GM23338 (cell line): Measurements from ENCODE around the gene MSL3. TPM values are rescaled to one million over a fixed set of nuclear protein-coding genes. Genes with fewer than 3 reads are reported as not detected.

Experiments
- ATAC-seq: fragments of 200-7000 bp; cut with Tn5 transposase; 3 replicates; pipeline ENCODE4 v1.9.1; 2020
- DNase-seq: peaks from one replicate; pipeline ENCODE4 v3.0.0-alpha.2; 2015; ENCODE audit warnings: low spot score
- H2AFZ ChIP-seq: fragments of 200-600 bp; sonication (generic); 2 replicates; pipeline ENCODE4 v1.8.0; 2016; ENCODE audit warnings: antibody characterized with exemption, mild to moderate bottlenecking, moderate library complexity
- H3F3A ChIP-seq: fragments of 200-600 bp; sonication (generic); replicated peaks from 2 replicates; pipeline ENCODE4 v1.8.0; 2017; ENCODE audit warnings: antibody characterized with exemption, mixed run types, low read depth
- H3K27ac ChIP-seq: fragments of 200-600 bp; sonication (generic); 2 replicates; pipeline ENCODE4 v1.6.1; 2016; ENCODE audit warnings: low read depth
- H3K27me3 ChIP-seq: fragments of 200-600 bp; sonication (generic); 2 replicates; pipeline ENCODE4 v1.8.0; 2016; ENCODE audit warnings: mild to moderate bottlenecking, mixed run types, moderate library complexity; ENCODE audit not compliant: insufficient read depth
- H3K36me3 ChIP-seq: fragments of 200-600 bp; sonication (generic); 2 replicates; pipeline ENCODE4 v1.8.0; 2016; ENCODE audit warnings: mild to moderate bottlenecking; ENCODE audit not compliant: insufficient read depth
- H3K4me1 ChIP-seq: fragments of 200-600 bp; sonication (generic); 2 replicates; pipeline ENCODE4 v1.8.0; 2016; ENCODE audit warnings: mild to moderate bottlenecking, moderate library complexity; ENCODE audit not compliant: insufficient read depth
- H3K4me2 ChIP-seq: fragments of 200-600 bp; sonication (generic); 2 replicates; pipeline ENCODE4 v1.7.1; 2017; ENCODE audit warnings: mixed run types
- H3K4me3 ChIP-seq: fragments of 200-600 bp; sonication (generic); 2 replicates; pipeline ENCODE4 v1.6.1; 2016; ENCODE audit warnings: mixed run types
- H3K79me2 ChIP-seq: fragments of 200-600 bp; sonication (generic); replicated peaks from 2 replicates; pipeline ENCODE4 v1.8.0; 2017; ENCODE audit warnings: mild to moderate bottlenecking; ENCODE audit not compliant: insufficient read depth
- H3K9me2 ChIP-seq: fragments of 200-600 bp; sonication (generic); 2 replicates; pipeline ENCODE4 v1.8.0; 2017; ENCODE audit not compliant: insufficient read depth
- H4K20me1 ChIP-seq: fragments of 200-600 bp; sonication (generic); replicated peaks from 2 replicates; pipeline ENCODE4 v1.8.0; 2017; ENCODE audit warnings: mild to moderate bottlenecking; ENCODE audit not compliant: insufficient read depth
- H3K27ac Mint-ChIP-seq: 2 replicates; pipeline ENCODE4 v1.8.0; 2020; ENCODE audit warnings: inconsistent platforms, mild to moderate bottlenecking, moderate library complexity, mixed read lengths
- H3K27me3 Mint-ChIP-seq: 3 replicates; pipeline ENCODE4 v1.8.0; 2022; ENCODE audit warnings: low read depth, mild to moderate bottlenecking, moderate library complexity, mixed read lengths, inconsistent platforms; ENCODE audit not compliant: insufficient read depth, poor library complexity
- H3K36me3 Mint-ChIP-seq: 3 replicates; pipeline ENCODE4 v1.8.0; 2021; ENCODE audit warnings: low read depth, mild to moderate bottlenecking, inconsistent platforms, moderate library complexity, mixed read lengths
- H3K4me1 Mint-ChIP-seq: 3 replicates; pipeline ENCODE4 v1.8.0; 2020; ENCODE audit warnings: mild to moderate bottlenecking, inconsistent platforms, mixed read lengths
- H3K4me3 Mint-ChIP-seq: 3 replicates; pipeline ENCODE4 v1.8.0; 2021; ENCODE audit warnings: moderate library complexity, mild to moderate bottlenecking, inconsistent platforms, mixed read lengths
- H3K9me3 Mint-ChIP-seq: 3 replicates; pipeline ENCODE4 v1.8.0; 2020; ENCODE audit warnings: moderate library complexity, mild to moderate bottlenecking, inconsistent platforms, mixed read lengths
- JUNB ChIP-seq: IDR thresholded peaks from one replicate; pipeline ENCODE4 v1.6.1; 2016; ENCODE audit warnings: antibody characterized with exemption; ENCODE audit not compliant: unreplicated experiment
- STAT1 ChIP-seq: IDR thresholded peaks from one replicate; pipeline ENCODE4 v1.6.1; 2016; ENCODE audit warnings: antibody characterized with exemption; ENCODE audit not compliant: unreplicated experiment
- ZNF114 ChIP-seq: fragments of 250-450 bp; sonication (Bioruptor Pico); IDR thresholded peaks from 2 replicates; pipeline ENCODE4 v1.5.0; 2020; ENCODE audit warnings: mild to moderate bottlenecking, moderate library complexity
- polyA plus RNA-seq: library from polyadenylated mRNA; unstranded; fragments of >200 nt; fragmentation: Nextera tagmentation; extraction: Ambion mirVana; gene quantifications from 2 replicates; pipeline ENCODE4 v1.2.1, GENCODE V29; 2016
- total RNA-seq: library from RNA; depleted of rRNA; stranded (reverse); fragments of >200 nt; shearing (Covaris generic); gene quantifications from 2 replicates; pipeline ENCODE4 v1.2.3, GENCODE V29; 2014
- TF ChIP-seq, protein P1 (sequence below): fragments of 250-450 bp; sonication (Bioruptor Pico); IDR thresholded peaks from 2 replicates; pipeline ENCODE4 v1.5.0; 2020; ENCODE audit warnings: mild to moderate bottlenecking, moderate library complexity
- TF ChIP-seq, protein P2 (sequence below): IDR thresholded peaks from 2 replicates; pipeline ENCODE4 v1.6.1; 2016; ENCODE audit warnings: antibody characterized with exemption

MSL3 gene
- total and polyA plus RNA-seq, 2 experiments from 2014 or later: 13.9 to 18.9 TPM

DNA sequence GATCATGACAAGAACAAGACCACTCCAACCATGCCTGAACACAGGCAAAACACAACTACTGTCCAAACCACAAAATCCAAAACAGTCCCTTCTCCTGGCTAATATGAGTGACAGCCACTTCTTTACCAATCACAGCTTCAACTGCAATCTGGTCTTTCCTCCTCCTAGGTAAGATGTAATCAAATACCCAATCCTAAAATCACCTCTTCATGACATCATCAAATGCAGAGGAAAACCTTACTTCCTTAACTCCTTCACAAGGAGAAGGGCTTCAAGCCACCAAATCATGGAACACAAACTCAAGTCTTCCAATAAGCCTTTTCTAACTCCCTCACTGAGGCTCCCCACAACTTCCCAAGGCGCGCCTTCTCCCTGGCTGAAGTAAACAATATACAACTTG is 4.4 kb upstream of the MSL3 start:
- no peaks in the 10 kb centered on the region for H3K9me2 ChIP-seq
- no peaks in the 10 kb centered on the region for H4K20me1 ChIP-seq
- H3K4me1 ChIP-seq: no peaks in the 10 kb centered on the region
- H3K27me3 ChIP-seq: peaks cover 13% of the 10 kb centered on the region; the same call in 1 of the 2 replicates
- TF ChIP-seq, protein P1, sequence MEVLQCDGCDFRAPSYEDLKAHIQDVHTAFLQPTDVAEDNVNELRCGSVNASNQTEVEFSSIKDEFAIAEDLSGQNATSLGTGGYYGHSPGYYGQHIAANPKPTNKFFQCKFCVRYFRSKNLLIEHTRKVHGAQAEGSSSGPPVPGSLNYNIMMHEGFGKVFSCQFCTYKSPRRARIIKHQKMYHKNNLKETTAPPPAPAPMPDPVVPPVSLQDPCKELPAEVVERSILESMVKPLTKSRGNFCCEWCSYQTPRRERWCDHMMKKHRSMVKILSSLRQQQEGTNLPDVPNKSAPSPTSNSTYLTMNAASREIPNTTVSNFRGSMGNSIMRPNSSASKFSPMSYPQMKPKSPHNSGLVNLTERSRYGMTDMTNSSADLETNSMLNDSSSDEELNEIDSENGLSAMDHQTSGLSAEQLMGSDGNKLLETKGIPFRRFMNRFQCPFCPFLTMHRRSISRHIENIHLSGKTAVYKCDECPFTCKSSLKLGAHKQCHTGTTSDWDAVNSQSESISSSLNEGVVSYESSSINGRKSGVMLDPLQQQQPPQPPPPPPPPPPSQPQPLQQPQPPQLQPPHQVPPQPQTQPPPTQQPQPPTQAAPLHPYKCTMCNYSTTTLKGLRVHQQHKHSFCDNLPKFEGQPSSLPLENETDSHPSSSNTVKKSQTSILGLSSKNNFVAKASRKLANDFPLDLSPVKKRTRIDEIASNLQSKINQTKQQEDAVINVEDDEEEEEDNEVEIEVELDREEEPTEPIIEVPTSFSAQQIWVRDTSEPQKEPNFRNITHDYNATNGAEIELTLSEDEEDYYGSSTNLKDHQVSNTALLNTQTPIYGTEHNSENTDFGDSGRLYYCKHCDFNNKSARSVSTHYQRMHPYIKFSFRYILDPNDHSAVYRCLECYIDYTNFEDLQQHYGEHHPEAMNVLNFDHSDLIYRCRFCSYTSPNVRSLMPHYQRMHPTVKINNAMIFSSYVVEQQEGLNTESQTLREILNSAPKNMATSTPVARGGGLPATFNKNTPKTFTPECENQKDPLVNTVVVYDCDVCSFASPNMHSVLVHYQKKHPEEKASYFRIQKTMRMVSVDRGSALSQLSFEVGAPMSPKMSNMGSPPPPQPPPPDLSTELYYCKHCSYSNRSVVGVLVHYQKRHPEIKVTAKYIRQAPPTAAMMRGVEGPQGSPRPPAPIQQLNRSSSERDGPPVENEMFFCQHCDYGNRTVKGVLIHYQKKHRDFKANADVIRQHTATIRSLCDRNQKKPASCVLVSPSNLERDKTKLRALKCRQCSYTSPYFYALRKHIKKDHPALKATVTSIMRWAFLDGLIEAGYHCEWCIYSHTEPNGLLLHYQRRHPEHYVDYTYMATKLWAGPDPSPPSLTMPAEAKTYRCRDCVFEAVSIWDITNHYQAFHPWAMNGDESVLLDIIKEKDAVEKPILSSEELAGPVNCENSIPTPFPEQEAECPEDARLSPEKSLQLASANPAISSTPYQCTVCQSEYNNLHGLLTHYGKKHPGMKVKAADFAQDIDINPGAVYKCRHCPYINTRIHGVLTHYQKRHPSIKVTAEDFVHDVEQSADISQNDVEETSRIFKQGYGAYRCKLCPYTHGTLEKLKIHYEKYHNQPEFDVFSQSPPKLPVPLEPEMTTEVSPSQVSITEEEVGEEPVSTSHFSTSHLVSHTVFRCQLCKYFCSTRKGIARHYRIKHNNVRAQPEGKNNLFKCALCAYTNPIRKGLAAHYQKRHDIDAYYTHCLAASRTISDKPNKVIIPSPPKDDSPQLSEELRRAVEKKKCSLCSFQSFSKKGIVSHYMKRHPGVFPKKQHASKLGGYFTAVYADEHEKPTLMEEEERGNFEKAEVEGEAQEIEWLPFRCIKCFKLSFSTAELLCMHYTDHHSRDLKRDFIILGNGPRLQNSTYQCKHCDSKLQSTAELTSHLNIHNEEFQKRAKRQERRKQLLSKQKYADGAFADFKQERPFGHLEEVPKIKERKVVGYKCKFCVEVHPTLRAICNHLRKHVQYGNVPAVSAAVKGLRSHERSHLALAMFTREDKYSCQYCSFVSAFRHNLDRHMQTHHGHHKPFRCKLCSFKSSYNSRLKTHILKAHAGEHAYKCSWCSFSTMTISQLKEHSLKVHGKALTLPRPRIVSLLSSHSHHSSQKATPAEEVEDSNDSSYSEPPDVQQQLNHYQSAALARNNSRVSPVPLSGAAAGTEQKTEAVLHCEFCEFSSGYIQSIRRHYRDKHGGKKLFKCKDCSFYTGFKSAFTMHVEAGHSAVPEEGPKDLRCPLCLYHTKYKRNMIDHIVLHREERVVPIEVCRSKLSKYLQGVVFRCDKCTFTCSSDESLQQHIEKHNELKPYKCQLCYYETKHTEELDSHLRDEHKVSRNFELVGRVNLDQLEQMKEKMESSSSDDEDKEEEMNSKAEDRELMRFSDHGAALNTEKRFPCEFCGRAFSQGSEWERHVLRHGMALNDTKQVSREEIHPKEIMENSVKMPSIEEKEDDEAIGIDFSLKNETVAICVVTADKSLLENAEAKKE (CRISPR knock-in tag): no peak
- no peaks in the 10 kb centered on the region for H3F3A ChIP-seq
- H3K36me3 ChIP-seq: no peaks in the 10 kb centered on the region
- ATAC-seq (no peak), DNase-seq (no peak)
- H2AFZ ChIP-seq: no peak overlapping the region
- no peak overlapping the region for H3K4me3 ChIP-seq
- Mint-ChIP-seq H3K4me3 (no peak overlapping the region), H3K27ac (no peak overlapping the region), H3K4me1 (peaks cover 9% of the 10 kb centered on the region; the same call in 2 of the 3 replicates), H3K9me3 (no peaks in the 10 kb centered on the region), H3K27me3 (peaks cover 8% of the 10 kb centered on the region), H3K36me3 (no peaks in the 10 kb centered on the region)
- H3K79me2 ChIP-seq: no peaks in the 10 kb centered on the region
- H3K4me2 ChIP-seq: no peak overlapping the region
- H3K27ac ChIP-seq: no peak overlapping the region

DNA sequence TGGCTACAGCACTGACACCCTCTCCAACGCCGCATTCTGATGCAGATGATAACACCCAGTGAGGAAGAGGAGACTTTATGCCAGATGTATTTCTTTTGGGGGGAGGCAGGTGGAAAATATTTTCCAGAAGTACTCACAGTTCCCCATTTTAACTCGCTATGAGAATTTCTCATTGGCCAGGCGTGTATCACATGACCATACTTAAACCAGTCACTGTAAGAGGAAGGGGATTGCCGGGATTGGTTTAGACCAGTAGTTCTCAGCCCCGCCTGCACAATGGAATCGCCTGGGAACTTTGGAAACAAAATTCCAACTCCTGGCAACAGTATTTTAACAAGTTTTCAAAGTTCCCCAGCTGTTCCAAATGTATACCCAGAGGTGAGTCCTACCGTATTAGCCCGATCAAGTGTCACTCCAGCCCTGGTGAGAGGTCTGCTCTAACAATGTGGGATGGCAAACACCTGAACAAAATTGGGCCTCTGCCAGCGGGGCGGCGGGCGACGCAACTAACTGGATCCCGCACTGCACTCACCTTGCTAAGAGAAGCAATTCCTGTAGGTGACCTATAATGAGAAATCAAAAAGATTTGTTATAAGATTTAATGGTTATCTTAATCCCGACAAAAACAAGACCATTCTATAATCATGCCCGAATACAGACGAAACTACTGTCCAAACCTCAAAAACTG is 2.9 kb upstream of the MSL3 start:
- H3K9me2 ChIP-seq: no peaks in the 10 kb centered on the region
- no peak overlapping the region for H3K4me3 ChIP-seq
- H3K79me2 ChIP-seq: no peaks in the 10 kb centered on the region
- no peak overlapping the region for H3K27ac ChIP-seq
- DNase-seq (no peak), ATAC-seq (no peak)
- no peaks in the 10 kb centered on the region for H3F3A ChIP-seq
- Mint-ChIP-seq H3K27me3 (peaks cover 8% of the 10 kb centered on the region), H3K27ac (no peak overlapping the region), H3K4me1 (peaks cover 9% of the 10 kb centered on the region; the same call in 2 of the 3 replicates), H3K4me3 (no peak overlapping the region), H3K36me3 (no peaks in the 10 kb centered on the region), H3K9me3 (no peaks in the 10 kb centered on the region)
- no peaks in the 10 kb centered on the region for H3K4me1 ChIP-seq
- no peaks in the 10 kb centered on the region for H3K36me3 ChIP-seq
- H4K20me1 ChIP-seq: no peaks in the 10 kb centered on the region
- H3K4me2 ChIP-seq: no peak overlapping the region
- H2AFZ ChIP-seq: no peak overlapping the region
- H3K27me3 ChIP-seq: peaks cover 13% of the 10 kb centered on the region; the same call in 1 of the 2 replicates
- TF ChIP-seq ZNF114 (CRISPR knock-in tag): no peak
- TF ChIP-seq, protein P2, sequence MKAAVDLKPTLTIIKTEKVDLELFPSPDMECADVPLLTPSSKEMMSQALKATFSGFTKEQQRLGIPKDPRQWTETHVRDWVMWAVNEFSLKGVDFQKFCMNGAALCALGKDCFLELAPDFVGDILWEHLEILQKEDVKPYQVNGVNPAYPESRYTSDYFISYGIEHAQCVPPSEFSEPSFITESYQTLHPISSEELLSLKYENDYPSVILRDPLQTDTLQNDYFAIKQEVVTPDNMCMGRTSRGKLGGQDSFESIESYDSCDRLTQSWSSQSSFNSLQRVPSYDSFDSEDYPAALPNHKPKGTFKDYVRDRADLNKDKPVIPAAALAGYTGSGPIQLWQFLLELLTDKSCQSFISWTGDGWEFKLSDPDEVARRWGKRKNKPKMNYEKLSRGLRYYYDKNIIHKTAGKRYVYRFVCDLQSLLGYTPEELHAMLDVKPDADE: no peak
- TF ChIP-seq JUNB: no peak
- TF ChIP-seq STAT1: no peak
